ENCODE results near the gene MGME1.

GRCh38 chr20:18011951-18012645 is 43.3 kb downstream of the MGME1 start:
- TF ChIP-seq, protein P1, sequence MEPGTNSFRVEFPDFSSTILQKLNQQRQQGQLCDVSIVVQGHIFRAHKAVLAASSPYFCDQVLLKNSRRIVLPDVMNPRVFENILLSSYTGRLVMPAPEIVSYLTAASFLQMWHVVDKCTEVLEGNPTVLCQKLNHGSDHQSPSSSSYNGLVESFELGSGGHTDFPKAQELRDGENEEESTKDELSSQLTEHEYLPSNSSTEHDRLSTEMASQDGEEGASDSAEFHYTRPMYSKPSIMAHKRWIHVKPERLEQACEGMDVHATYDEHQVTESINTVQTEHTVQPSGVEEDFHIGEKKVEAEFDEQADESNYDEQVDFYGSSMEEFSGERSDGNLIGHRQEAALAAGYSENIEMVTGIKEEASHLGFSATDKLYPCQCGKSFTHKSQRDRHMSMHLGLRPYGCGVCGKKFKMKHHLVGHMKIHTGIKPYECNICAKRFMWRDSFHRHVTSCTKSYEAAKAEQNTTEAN (CRISPR knock-in tag; IDR thresholded peaks at IDR 0.05): no peak
- TF ChIP-seq MXD4 (CRISPR knock-in tag; IDR thresholded peaks at IDR 0.05; ENCODE audit: borderline replicate concordance): no peak
- TF ChIP-seq ARID4B (CRISPR knock-in tag; IDR thresholded peaks at IDR 0.05; ENCODE audit: borderline replicate concordance): no peak
